Lung (tissue), 12 donors: ENCODE results near the gene MRPL37. TPM values are rescaled to one million over a fixed set of nuclear protein-coding genes. Genes with fewer than 3 reads are reported as not detected.
A peak's percentile ranks its signal among the peaks of the same experiment; 100 is the strongest.

Source experiments
- ATAC-seq: fragments of 200-7000 bp; cut with Tn5 transposase; one replicate; pipeline ENCODE4 v1.9.1; 2020; ENCODE audit warnings: moderate number of reproducible peaks; ENCODE audit not compliant: insufficient read depth, low FRiP score
- DNase-seq, 3 donors: peaks; one replicate each; pipeline ENCODE4 v3.0.0-alpha.2; 2013 to 2017
- H3K27ac ChIP-seq, 2 donors: one replicate each; pipeline ENCODE4 v1.5.1; 2013; ENCODE audit warnings: mild to moderate bottlenecking in 2 of 2, moderate library complexity in 2 of 2, control low read depth in 1 of 2, inconsistent platforms in 1 of 2, low read depth in 1 of 2, low read length in 1 of 2
- H3K27me3 ChIP-seq, 3 donors: one replicate each; pipeline ENCODE4 v1.5.1; 2013; ENCODE audit warnings: low read length in 2 of 3; ENCODE audit not compliant: control insufficient read depth in 3 of 3, insufficient read depth in 3 of 3
- H3K36me3 ChIP-seq, 4 donors: one replicate each; pipeline ENCODE4 v1.5.1; 2013; ENCODE audit warnings: low read length in 4 of 4, mild to moderate bottlenecking in 1 of 4, moderate library complexity in 1 of 4; ENCODE audit not compliant: control insufficient read depth in 4 of 4, insufficient read depth in 4 of 4
- H3K4me1 ChIP-seq, 5 donors: one replicate each; pipeline ENCODE4 v1.5.1; 2013; ENCODE audit warnings: low read length in 5 of 5, mild to moderate bottlenecking in 2 of 5, moderate library complexity in 1 of 5; ENCODE audit not compliant: control insufficient read depth in 5 of 5, insufficient read depth in 5 of 5
- H3K4me3 ChIP-seq: one replicate; pipeline ENCODE4 v1.5.1; 2013; ENCODE audit warnings: mild to moderate bottlenecking, control low read depth, moderate library complexity
- H3K9ac ChIP-seq, 2 donors: one replicate each; pipeline ENCODE4 v1.5.1; 2013; ENCODE audit warnings: low read length in 2 of 2, control low read depth in 1 of 2; ENCODE audit not compliant: insufficient read depth in 1 of 2
- H3K9me3 ChIP-seq, 4 donors: one replicate each; pipeline ENCODE4 v1.5.1; 2013; ENCODE audit warnings: low read length in 3 of 4, mild to moderate bottlenecking in 1 of 4, moderate library complexity in 1 of 4; ENCODE audit not compliant: control insufficient read depth in 4 of 4, insufficient read depth in 3 of 4
- CTCF ChIP-seq: IDR thresholded peaks from 2 replicates; pipeline ENCODE4 v1.5.1; 2012; ENCODE audit warnings: mild to moderate bottlenecking; ENCODE audit errors: control extremely low read depth, extremely low read depth
- WGBS, 2 donors: extraction: QIAGEN DNeasy Blood & Tissue Kit; methylation state at CpG; one replicate each; pipeline ENCODE4 v1.1.7; 2013; 5-methylcytosine and 5-hydroxymethylcytosine counted together
- polyA plus RNA-seq, 2 donors: library from polyadenylated mRNA; stranded (reverse); fragments of 200-250 nt; gene quantifications; one replicate each; pipeline ENCODE4 v1.2.1, GENCODE V29; 2013
- total RNA-seq, 2 donors: library from RNA; depleted of rRNA in 1 of 2; stranded (reverse); fragments of >200 nt in 1 of 2; gene quantifications; one replicate each; pipeline ENCODE4 v1.2.1, GENCODE V29; 2014 to 2021
- donor health status: control.
- donor health status: control.
- donor health status: Bipolar disorder and iron deficiency.
- donor health status: healthy.
- donor health status: DM: yes; HTN: yes; CAD: no.

The MRPL37 gene
- total and polyA plus RNA-seq, 4 donors, result 23.9 to 68.5 (median 39.7) TPM

- 46 to 53% methylated on average over 18 of the region's 18 CpGs for WGBS, 2 donors
- TF ChIP-seq CTCF, result no peak
- Histone ChIP-seq H3K9ac (no peak overlapping the region), H3K9me3 (no peaks in the 10 kb centered on the region), H3K36me3 (peaks cover 21 to 40% (median 36%) of the 10 kb centered on the region in 4 donors), H3K4me3 (no peak overlapping the region), H3K4me1 (peaks cover 5 to 20% (median 10%) of the 10 kb centered on the region in 5 donors), H3K27me3 (no peaks in the 10 kb centered on the region), H3K27ac (peak overlapping the region in 1 of 2 donors; percentile 71)
- ATAC-seq (peak; percentile 39), DNase-seq (peak; percentile 49 to 81 (median 81))
Observed at GRCh38 chr1:54220004-54220811, 20.2 kb downstream of the MRPL37 start.

- Histone ChIP-seq H3K27me3 (no peaks in the 10 kb centered on the region), H3K4me3 (no peak overlapping the region), H3K36me3 (peaks cover 18 to 33% (median 30%) of the 10 kb centered on the region in 4 donors), H3K9me3 (no peaks in the 10 kb centered on the region), H3K4me1 (peaks cover 5 to 20% (median 10%) of the 10 kb centered on the region in 5 donors), H3K9ac (no peak overlapping the region), H3K27ac (peak overlapping the region in 1 of 2 donors; percentile 50)
- no peak for DNase-seq
- no peak for TF ChIP-seq CTCF
- ATAC-seq, result no peak
- 83 to 88% methylated on average over 12 of the region's 12 CpGs for WGBS, 2 donors
Observed at GRCh38 chr1:54221113-54221834, 21.3 kb downstream of the MRPL37 start.

GRCh38 chr1:54221867-54222484 lies 22.0 kb downstream of the MRPL37 start:
- no peak for TF ChIP-seq CTCF
- Histone ChIP-seq H3K27ac (no peak overlapping the region), H3K9me3 (no peaks in the 10 kb centered on the region), H3K4me3 (no peak overlapping the region), H3K27me3 (no peaks in the 10 kb centered on the region), H3K36me3 (peaks cover 11 to 27% (median 24%) of the 10 kb centered on the region in 4 donors), H3K9ac (no peak overlapping the region), H3K4me1 (peaks cover 5 to 20% (median 10%) of the 10 kb centered on the region in 5 donors)
- ATAC-seq, result no peak
- WGBS, 2 donors, result 95% methylated on average over 7 of the region's 7 CpGs
- DNase-seq, result peak in 2 of 3 donors; percentile 24 to 31
